ENCODE results near the gene TBXAS1.

The TBXAS1 gene

GRCh38 chr7:139784648-139785047, 44.4 kb upstream of the TBXAS1 start:
- H3K4me3 ChIP-seq (ENCODE audit: low read length) = no peak overlapping the region
- H4K20me1 ChIP-seq (ENCODE audit: insufficient read depth, low read length) = no peaks in the 10 kb centered on the region
- no peaks in the 10 kb centered on the region for H3K9me2 ChIP-seq (replicated peaks; ENCODE audit: insufficient read depth, low read length)
- no peak for DNase-seq
- H2AFZ ChIP-seq (ENCODE audit: low read length) = no peak overlapping the region
- no peak overlapping the region for H3K27ac ChIP-seq (ENCODE audit: low read length)
- H3K79me2 ChIP-seq (ENCODE audit: low read length) = no peaks in the 10 kb centered on the region
- TF ChIP-seq EZH2phosphoT487 (IDR thresholded peaks at IDR 0.05; ENCODE audit: low read length) (no peak), EZH2 (optimal IDR thresholded peaks at IDR 0.05; ENCODE audit: low read depth, low read length) (no peak), CTCF (IDR thresholded peaks at IDR 0.05; ENCODE audit: low read length) (no peak)
- 0 out of 2 replicates have a peak, but pooled peaks cover 3% of the 10 kb centered on the region for H3F3A ChIP-seq (ENCODE audit: insufficient read depth, low read length)
- peaks cover 10% of the 10 kb centered on the region for H3K4me1 ChIP-seq (ENCODE audit: low read length)
- no peak overlapping the region for H3K4me2 ChIP-seq (ENCODE audit: low read depth, low read length)
- H3K9me3 ChIP-seq (replicated peaks; ENCODE audit: insufficient read depth, low read length) = no peaks in the 10 kb centered on the region
- H3K36me3 ChIP-seq (replicated peaks; ENCODE audit: insufficient read depth, low read length) = no peaks in the 10 kb centered on the region
- H3K27me3 ChIP-seq (replicated peaks; ENCODE audit: insufficient read depth, low read length) = no peaks in the 10 kb centered on the region
- no peak overlapping the region for H3K9ac ChIP-seq (ENCODE audit: low read length)

- no peaks in the 10 kb centered on the region for H3K79me2 ChIP-seq (ENCODE audit: low read length)
- H3K4me1 ChIP-seq (ENCODE audit: low read length) = 0 out of 2 replicates have a peak, but pooled peaks cover 2% of the 10 kb centered on the region
- H3K9me3 ChIP-seq (replicated peaks; ENCODE audit: insufficient read depth, low read length) = no peaks in the 10 kb centered on the region
- H4K20me1 ChIP-seq (ENCODE audit: insufficient read depth, low read length) = no peaks in the 10 kb centered on the region
- no peaks in the 10 kb centered on the region for H3F3A ChIP-seq (ENCODE audit: insufficient read depth, low read length)
- no peak overlapping the region for H3K4me2 ChIP-seq (ENCODE audit: low read depth, low read length)
- H3K27me3 ChIP-seq (replicated peaks; ENCODE audit: insufficient read depth, low read length) = no peaks in the 10 kb centered on the region
- H3K9ac ChIP-seq (ENCODE audit: low read length) = no peak overlapping the region
- no peak overlapping the region for H3K27ac ChIP-seq (ENCODE audit: low read length)
- TF ChIP-seq CTCF (IDR thresholded peaks at IDR 0.05; ENCODE audit: low read length) (no peak), EZH2phosphoT487 (IDR thresholded peaks at IDR 0.05; ENCODE audit: low read length) (no peak)
- no peak overlapping the region for H3K4me3 ChIP-seq (ENCODE audit: low read length)
- no peaks in the 10 kb centered on the region for H3K9me2 ChIP-seq (replicated peaks; ENCODE audit: insufficient read depth, low read length)
- DNase-seq = no peak
- no peak overlapping the region for H2AFZ ChIP-seq (ENCODE audit: low read length)
- no peaks in the 10 kb centered on the region for H3K36me3 ChIP-seq (replicated peaks; ENCODE audit: insufficient read depth, low read length)
Observed at GRCh38 chr7:139791316-139791715, 37.7 kb upstream of the TBXAS1 start.

- Histone ChIP-seq H2AFZ (ENCODE audit: low read length) (peak overlapping the region; percentile 50), H3K9me2 (replicated peaks; ENCODE audit: insufficient read depth, low read length) (no peaks in the 10 kb centered on the region), H3K9me3 (replicated peaks; ENCODE audit: insufficient read depth, low read length) (no peaks in the 10 kb centered on the region), H3K4me2 (ENCODE audit: low read depth, low read length) (peak overlapping the region; percentile 78), H3K9ac (ENCODE audit: low read length) (peak overlapping the region; percentile 73; the same call in 1 of the 2 replicates), H3K79me2 (ENCODE audit: low read length) (no peaks in the 10 kb centered on the region), H3K4me3 (ENCODE audit: low read length) (peak overlapping the region; percentile 42), H4K20me1 (ENCODE audit: insufficient read depth, low read length) (no peaks in the 10 kb centered on the region), H3K4me1 (ENCODE audit: low read length) (peaks cover 27% of the 10 kb centered on the region), H3K36me3 (replicated peaks; ENCODE audit: insufficient read depth, low read length) (no peaks in the 10 kb centered on the region), H3K27ac (ENCODE audit: low read length) (peak overlapping the region; percentile 94), H3K27me3 (replicated peaks; ENCODE audit: insufficient read depth, low read length) (no peaks in the 10 kb centered on the region), H3F3A (ENCODE audit: insufficient read depth, low read length) (peaks cover 18% of the 10 kb centered on the region)
- TF ChIP-seq EZH2 (optimal IDR thresholded peaks at IDR 0.05; ENCODE audit: low read depth, low read length) (no peak), CTCF (IDR thresholded peaks at IDR 0.05; ENCODE audit: low read length) (no peak), EZH2phosphoT487 (IDR thresholded peaks at IDR 0.05; ENCODE audit: low read length) (no peak)
- no peak for DNase-seq
Observed at GRCh38 chr7:139797607-139798006, 31.5 kb upstream of the TBXAS1 start.
